22Rv1 (cell line): Measurements from ENCODE around the gene ERO1A.

Experiments
- CTCF ChIP-seq: fragments of 450-650 bp; IDR thresholded peaks from 2 replicates; pipeline ENCODE4 v1.5.1; 2017; ENCODE audit warnings: mild to moderate bottlenecking
- ZFX ChIP-seq: fragments of 450-650 bp; IDR thresholded peaks from 2 replicates; pipeline ENCODE4 v1.6.1; 2017; ENCODE audit warnings: antibody characterized with exemption, borderline replicate concordance

GRCh38 chr14:52656905-52657304 lies 38.5 kb downstream of the ERO1A start:
- TF ChIP-seq CTCF (no peak), ZFX (no peak)
